HCT116 (cell line): ENCODE measurements around the gene ATP4A. TPM values are rescaled to one million over a fixed set of nuclear protein-coding genes. Genes with fewer than 3 reads are reported as not detected.
A peak's percentile ranks its signal among the peaks of the same experiment; 100 is the strongest.

Experiments used
- ATAC-seq: fragments of 200-7000 bp; cut with Tn5 transposase; 2 replicates; pipeline ENCODE4 v1.9.1; 2020; ENCODE audit warnings: mild to moderate bottlenecking, moderate library complexity
- BruUV-seq: library from RNA; stranded (reverse); fragments of 400-500 nt; replicated peaks from 2 replicates; lab custom pipeline; 2021; lab: Mats Ljungman, UMichigan
- CTCF ChIA-PET: fragments of 300-600 bp; sonication (Branson Sonifier 250); formaldehyde crosslinking; loops from one replicate; lab custom pipeline; 2021; ENCODE audit warnings: antibody characterized with exemption; lab: Charles Lee
- POLR2A ChIA-PET: fragments of 300-600, 350-600 bp; sonication (Branson Sonifier 250); formaldehyde crosslinking; loops from one replicate; lab custom pipeline; 2021; ENCODE audit warnings: antibody characterized with exemption; lab: Charles Lee
- RAD21 ChIA-PET, 2 experiments: fragments of 300-600 bp; sonication (Branson Sonifier 250); formaldehyde crosslinking; loops; one replicate each; lab custom pipeline; 2023; ENCODE audit warnings: low total read pairs in 2 of 2; ENCODE audit not compliant: uncharacterized antibody in 2 of 2, unreplicated experiment in 2 of 2, low non-redundant PET in 1 of 2; lab: Charles Lee
- DNase-seq: peaks from one replicate; pipeline ENCODE4 v3.0.0-alpha.2; 2010; ENCODE audit warnings: low read depth, low spot score
- H2AFZ ChIP-seq: fragments of 200-600 bp; shearing (Covaris generic), sonication (generic); 2 replicates; pipeline ENCODE4 v1.6.1; 2017; ENCODE audit warnings: low read depth, mixed run types, mixed read lengths, antibody characterized with exemption, low read length; ENCODE audit not compliant: poor library complexity, severe bottlenecking
- H3K27ac ChIP-seq: 2 replicates; pipeline ENCODE4 v1.5.1; 2012; ENCODE audit warnings: low read depth, low read length
- H3K27me3 ChIP-seq: fragments of 200-600 bp; sonication (generic); 2 replicates; pipeline ENCODE4 v1.6.1; 2016; ENCODE audit warnings: mixed run types, low read length, mixed read lengths; ENCODE audit not compliant: insufficient read depth
- H3K36me3 ChIP-seq, 2 experiments: fragments of 200-500 bp in 1 of 2; fragments of 200-600 bp in 1 of 2; sonication (Bioruptor generic) in 1 of 2; sonication (generic) in 1 of 2; 2 replicates each; pipeline versions ENCODE4 v1.5.1 to v1.6.1; 2014 to 2016; ENCODE audit warnings: low read length in 2 of 2, inconsistent platforms in 1 of 2, mixed read lengths in 1 of 2, mixed run types in 1 of 2; ENCODE audit not compliant: insufficient read depth in 2 of 2, control insufficient read depth in 1 of 2
- H3K4me1 ChIP-seq, 2 experiments: fragments of 200-600 bp in 1 of 2; sonication (generic) in 1 of 2; 2 replicates each; pipeline versions ENCODE4 v1.5.1 to v1.6.1; 2012 to 2017; ENCODE audit warnings: low read length in 2 of 2, inconsistent platforms in 1 of 2, mild to moderate bottlenecking in 1 of 2, mixed read lengths in 1 of 2, mixed run types in 1 of 2, moderate library complexity in 1 of 2; ENCODE audit not compliant: insufficient read depth in 2 of 2, control insufficient read depth in 1 of 2
- H3K4me2 ChIP-seq: fragments of 200-600 bp; sonication (generic); 2 replicates; pipeline ENCODE4 v1.6.1; 2017; ENCODE audit warnings: mixed run types, low read length, mixed read lengths
- H3K4me3 ChIP-seq, 2 experiments: fragments of 200-600 bp in 1 of 2; sonication (generic) in 1 of 2; replicated peaks in 1 of 2; 2 replicates each; pipeline ENCODE4 v1.5.1; 2011 to 2016; ENCODE audit warnings: low read length in 2 of 2, control low read depth in 1 of 2, low read depth in 1 of 2, mild to moderate bottlenecking in 1 of 2, mixed read lengths in 1 of 2, mixed run types in 1 of 2
- H3K79me2 ChIP-seq: fragments of 200-600 bp; sonication (generic); 2 replicates; pipeline ENCODE4 v1.6.1; 2017; ENCODE audit warnings: mild to moderate bottlenecking, mixed run types, low read length, moderate library complexity, mixed read lengths; ENCODE audit not compliant: insufficient read depth
- H3K9ac ChIP-seq: fragments of 200-600 bp; sonication (generic); 2 replicates; pipeline ENCODE4 v1.6.1; 2016; ENCODE audit warnings: low read length, mixed read lengths
- H3K9me2 ChIP-seq: fragments of 200-600 bp; sonication (generic), shearing (Covaris generic); 2 replicates; pipeline ENCODE4 v1.6.1; 2017; ENCODE audit warnings: mixed run types, mild to moderate bottlenecking, moderate library complexity; ENCODE audit not compliant: insufficient read depth
- H3K9me3 ChIP-seq, 2 experiments: fragments of 200-500 bp in 1 of 2; fragments of 200-600 bp in 1 of 2; sonication (Bioruptor generic) in 1 of 2; sonication (generic) in 1 of 2; 2 replicates each; pipeline ENCODE4 v1.6.1; 2014 to 2017; ENCODE audit warnings: low read length in 2 of 2, mixed read lengths in 2 of 2, inconsistent platforms in 1 of 2, low read depth in 1 of 2, mild to moderate bottlenecking in 1 of 2, mixed run types in 1 of 2, moderate library complexity in 1 of 2; ENCODE audit not compliant: control insufficient read depth in 1 of 2, insufficient read depth in 1 of 2
- H4K20me1 ChIP-seq: fragments of 200-600 bp; sonication (generic), shearing (Covaris generic); 2 replicates; pipeline ENCODE4 v1.6.1; 2017; ENCODE audit warnings: mixed run types, mild to moderate bottlenecking, moderate library complexity; ENCODE audit not compliant: insufficient read depth
- ATF3 ChIP-seq: IDR thresholded peaks from 2 replicates; pipeline ENCODE4 v1.6.1; 2012
- CTCF ChIP-seq, 3 experiments: fragments of 200-600 bp in 1 of 3; sonication (generic) in 1 of 3; IDR thresholded peaks in 2 of 3; conservative IDR thresholded peaks in 1 of 3; 2 replicates each; pipeline ENCODE4 v1.5.1; 2012 to 2017; ENCODE audit warnings: low read depth in 2 of 3, low read length in 2 of 3, antibody characterized with exemption in 1 of 3, borderline replicate concordance in 1 of 3, control low read depth in 1 of 3, mild to moderate bottlenecking in 1 of 3, mixed read lengths in 1 of 3, mixed run types in 1 of 3, moderate library complexity in 1 of 3; ENCODE audit not compliant: insufficient read depth in 1 of 3
- EGR1 ChIP-seq: IDR thresholded peaks from 2 replicates; pipeline ENCODE4 v1.6.1; 2012; ENCODE audit warnings: low read depth
- ELF1 ChIP-seq: IDR thresholded peaks from 2 replicates; pipeline ENCODE4 v1.6.1; 2012; ENCODE audit warnings: low read depth, borderline replicate concordance
- EZH2 ChIP-seq: fragments of 200-600 bp; sonication (generic); IDR thresholded peaks from 2 replicates; pipeline ENCODE4 v1.6.1; 2017; ENCODE audit warnings: antibody characterized with exemption, mixed run types
- EZH2phosphoT487 ChIP-seq: fragments of 200-600 bp; IDR thresholded peaks from 2 replicates; pipeline ENCODE4 v1.6.1; 2018; ENCODE audit warnings: antibody characterized with exemption, borderline replicate concordance
- MAX ChIP-seq: IDR thresholded peaks from 2 replicates; pipeline ENCODE4 v1.6.1; 2012
- POLR2A ChIP-seq: IDR thresholded peaks from 2 replicates; pipeline ENCODE4 v1.7.0; 2011; ENCODE audit warnings: borderline replicate concordance; ENCODE audit not compliant: insufficient read depth, insufficient read length; ENCODE audit errors: extremely low read depth
- POLR2AphosphoS5 ChIP-seq: IDR thresholded peaks from 2 replicates; pipeline ENCODE4 v1.6.1; 2011; ENCODE audit warnings: mild to moderate bottlenecking, low read depth, low read length, moderate library complexity
- RAD21 ChIP-seq: IDR thresholded peaks from 2 replicates; pipeline ENCODE4 v1.6.1; 2012; ENCODE audit warnings: low read depth, mild to moderate bottlenecking
- SIN3A ChIP-seq: IDR thresholded peaks from 2 replicates; pipeline ENCODE4 v1.6.1; 2012; ENCODE audit warnings: low read depth
- SP1 ChIP-seq: IDR thresholded peaks from 2 replicates; pipeline ENCODE4 v1.6.1; 2012; ENCODE audit warnings: low read depth
- SRF ChIP-seq: IDR thresholded peaks from 2 replicates; pipeline ENCODE4 v1.6.1; 2012; ENCODE audit warnings: low read depth
- YY1 ChIP-seq: IDR thresholded peaks from 2 replicates; pipeline ENCODE4 v1.6.1; 2011; ENCODE audit warnings: low read length, low read depth, moderate library complexity, mild to moderate bottlenecking; ENCODE audit not compliant: insufficient replicate concordance; ENCODE audit errors: extremely low read depth
- ZFX ChIP-seq: fragments of 450-650 bp; IDR thresholded peaks from 2 replicates; pipeline ENCODE4 v1.6.1; 2017
- intact Hi-C: fragments of 100-400 bp; cut with micrococcal nuclease; formaldehyde crosslinking; loops from 2 replicates; pipeline ENCODE4 v1.10.0; 2022
- total RNA-seq: library from RNA; stranded (reverse); gene quantifications from one replicate; pipeline ENCODE4 v1.2.1, GENCODE V29; 2021; ENCODE audit not compliant: unreplicated experiment

The ATP4A gene
- total RNA-seq, 1 experiment from 2014 or later, result 0.27 TPM

- no peak for DNase-seq
- ATAC-seq, result no peak
- Histone ChIP-seq H2AFZ (no peak overlapping the region), H3K4me2 (peak overlapping the region; percentile 98), H3K4me1 (peaks cover 9 to 22% of the 10 kb centered on the region in 2 experiments), H3K9me3 (no peaks in the 10 kb centered on the region), H3K9me2 (no peaks in the 10 kb centered on the region), H3K27me3 (no peaks in the 10 kb centered on the region), H4K20me1 (no peaks in the 10 kb centered on the region), H3K4me3 (peak overlapping the region; percentile 69 to 100), H3K27ac (peak overlapping the region; percentile 89), H3K36me3 (peaks cover 7 to 36% of the 10 kb centered on the region in 2 experiments; a peak in 2 of 4 replicates), H3K79me2 (peaks cover 56% of the 10 kb centered on the region), H3K9ac (peak overlapping the region; percentile 100)
- no peak for TF ChIP-seq POLR2A
- TF ChIP-seq EZH2, result no peak
- TF ChIP-seq MAX, result no peak
- no peak for TF ChIP-seq CTCF (IDR thresholded peaks at IDR 0.05 in 2 of 3, conservative IDR thresholded peaks at IDR 0.05 in 1 of 3; ENCODE audit: borderline replicate concordance in 1 of 3, insufficient read depth in 1 of 3, low read depth in 2 of 3, low read length in 2 of 3)
- TF ChIP-seq ZFX, result no peak
- intact Hi-C loops, result loop anchor here (10.0 kb wide), 1 partner anchor 388 kb away; the partner anchor contains the start of gene LRFN3
- ChIA-PET RAD21 (interaction anchor here in 1 of 2 experiments (0.6 kb wide), 1 partner anchor 274 kb away, joined by 5 read pairs; no protein-coding TSS in a partner anchor), CTCF (no interaction called here), POLR2A (no interaction called here)
- no TSS peak for BruUV-seq
These were observed 16.9 kb downstream of the ATP4A start for GRCh38 chr19:35546532-35546931.

GRCh38 chr19:35545855-35546381, 17.5 kb downstream of the ATP4A start:
- Histone ChIP-seq H4K20me1 (no peaks in the 10 kb centered on the region), H3K9me2 (no peaks in the 10 kb centered on the region), H3K9me3 (no peaks in the 10 kb centered on the region), H3K36me3 (peaks cover 8 to 36% of the 10 kb centered on the region in 2 experiments; a peak in 3 of 4 replicates), H3K9ac (peak overlapping the region; percentile 100), H3K4me3 (peak overlapping the region; percentile 69 to 100), H3K79me2 (peaks cover 56% of the 10 kb centered on the region), H3K4me2 (peak overlapping the region; percentile 98)
- CTCF ChIA-PET, result no interaction called here
- DNase-seq, result no peak
- intact Hi-C loops, result loop anchor here (1.0 to 10.0 kb wide), 2 partner anchors 36 to 389 kb away; partner anchors contain the start of gene LRFN3
- no peak for TF ChIP-seq SRF
- TF ChIP-seq SIN3A, result no peak
- TF ChIP-seq POLR2AphosphoS5, result no peak
- TF ChIP-seq ATF3, result no peak
- TF ChIP-seq MAX, result peak; percentile 2; the same call in 1 of the 2 replicates
- TF ChIP-seq SP1, result no peak
- TF ChIP-seq EGR1, result peak; percentile 72; the same call in 1 of the 2 replicates
- no peak for TF ChIP-seq EZH2
- TF ChIP-seq YY1, result no peak
- TF ChIP-seq ELF1, result no peak
- no peak for TF ChIP-seq EZH2phosphoT487
- peak; percentile 86; the same call in 1 of the 2 replicates for TF ChIP-seq ZFX
- TF ChIP-seq RAD21, result no peak
- TF ChIP-seq, all 23 proteins: peak for 3
- ChIA-PET POLR2A (no interaction called here), RAD21 (no interaction called here)
- Histone ChIP-seq H3K27ac (peak overlapping the region; percentile 89), H3K4me1 (peaks cover 9 to 22% of the 10 kb centered on the region in 2 experiments), H3K27me3 (no peaks in the 10 kb centered on the region), H2AFZ (no peak overlapping the region)
- BruUV-seq, result no TSS peak
- peak; percentile 76 for ATAC-seq
